Measurements from ENCODE around the gene NOS2. TPM values are rescaled to one million over a fixed set of nuclear protein-coding genes. Genes with fewer than 3 reads are reported as not detected.
A peak's percentile ranks its signal among the peaks of the same experiment; 100 is the strongest.
"Not testable (repeated sequence)": the region's sequence is repeated elsewhere in the genome, so short reads cannot be mapped to it uniquely, and the experiment has no call there.

Gene NOS2
- total and polyA plus RNA-seq, 5 donors = 0.02 to 0.09 (median 0.08) TPM; not detected in 2

GRCh38 chr17:27741361-27741861 lies 58.9 kb downstream of the NOS2 start:
- no peaks in the 10 kb centered on the region for H3K4me1 ChIP-seq (ENCODE audit: control insufficient read depth, insufficient read depth, low read length)
- H3K27me3 ChIP-seq (ENCODE audit: control insufficient read depth, insufficient read depth) = no peaks in the 10 kb centered on the region
- H3K27ac ChIP-seq (ENCODE audit: low read length) = no peak overlapping the region
- ATAC-seq = peak; percentile 52 to 71
- no peak for DNase-seq
- intact Hi-C loops (cut with DNase I) = no loop called here
- WGBS = 35% methylated on average over 9 of the region's 9 CpGs
- no peak overlapping the region for H3K4me3 ChIP-seq (ENCODE audit: low read length)
- no peaks in the 10 kb centered on the region for H3K9me3 ChIP-seq (ENCODE audit: control insufficient read depth, low read length)

- 74% methylated on average over 5 of the region's 5 CpGs for WGBS
- H3K9me3 ChIP-seq (ENCODE audit: control insufficient read depth, low read length); H3K4me1 ChIP-seq (ENCODE audit: control insufficient read depth, insufficient read depth, low read length); ATAC-seq; H3K27ac ChIP-seq (ENCODE audit: low read length); H3K4me3 ChIP-seq (ENCODE audit: low read length); intact Hi-C loops (cut with DNase I); DNase-seq; H3K27me3 ChIP-seq (ENCODE audit: control insufficient read depth, insufficient read depth): not testable (repeated sequence)
These were observed 59.8 kb downstream of the NOS2 start for GRCh38 chr17:27740541-27740940.

DNA sequence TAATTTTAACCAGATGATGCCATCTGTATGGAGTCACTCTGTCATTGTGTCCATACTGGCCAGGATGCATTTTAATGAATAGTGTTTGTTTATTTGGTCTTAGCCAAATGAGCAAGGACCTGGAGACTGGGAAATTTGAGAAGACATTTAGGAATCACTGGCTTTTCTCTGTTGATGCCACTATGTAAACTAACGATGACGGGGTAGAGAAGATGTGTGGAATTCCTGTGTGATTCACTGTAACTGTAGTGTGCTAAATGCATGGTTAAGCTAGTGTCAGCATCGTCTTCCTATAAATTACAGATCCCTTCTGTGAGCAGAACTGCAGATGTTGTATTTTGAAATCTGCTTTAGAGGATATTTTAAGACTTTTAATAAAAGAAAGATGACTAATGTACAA lies 66.6 kb downstream of the NOS2 start:
- Histone ChIP-seq H3K9me3 (ENCODE audit: control insufficient read depth, low read length) (no peaks in the 10 kb centered on the region), H3K4me1 (ENCODE audit: control insufficient read depth, insufficient read depth, low read length) (no peaks in the 10 kb centered on the region), H3K27me3 (ENCODE audit: control insufficient read depth, insufficient read depth) (no peaks in the 10 kb centered on the region), H3K27ac (ENCODE audit: low read length) (no peak overlapping the region), H3K4me3 (ENCODE audit: low read length) (no peak overlapping the region)
- ATAC-seq = no peak
- 43% methylated on average over 3 of the region's 3 CpGs for WGBS
- intact Hi-C loops (cut with DNase I) = no loop called here
- DNase-seq = no peak

DNA sequence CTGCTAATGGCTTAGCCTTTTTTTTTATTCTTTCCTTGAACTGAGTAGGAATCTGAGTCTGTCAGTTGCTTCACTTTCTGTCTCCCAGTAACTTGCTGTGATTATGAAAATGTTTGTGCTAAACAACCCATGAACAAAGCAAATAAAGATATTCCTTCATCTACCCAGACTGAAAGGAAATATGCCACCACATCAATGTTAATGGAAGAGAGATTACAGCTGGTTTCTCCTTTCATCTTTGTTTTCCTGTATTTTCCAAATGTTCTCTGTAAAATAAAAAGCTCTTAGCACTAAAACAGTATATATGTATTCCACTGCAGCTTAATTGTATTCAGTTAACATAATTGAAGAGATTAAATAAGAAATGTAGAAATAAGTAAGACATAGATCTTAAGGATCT lies 67.6 kb downstream of the NOS2 start:
- H3K27me3 ChIP-seq (ENCODE audit: control insufficient read depth, insufficient read depth); intact Hi-C loops (cut with DNase I); ATAC-seq; H3K4me3 ChIP-seq (ENCODE audit: low read length); H3K9me3 ChIP-seq (ENCODE audit: control insufficient read depth, low read length); H3K27ac ChIP-seq (ENCODE audit: low read length); DNase-seq; H3K4me1 ChIP-seq (ENCODE audit: control insufficient read depth, insufficient read depth, low read length): not testable (repeated sequence)

DNA sequence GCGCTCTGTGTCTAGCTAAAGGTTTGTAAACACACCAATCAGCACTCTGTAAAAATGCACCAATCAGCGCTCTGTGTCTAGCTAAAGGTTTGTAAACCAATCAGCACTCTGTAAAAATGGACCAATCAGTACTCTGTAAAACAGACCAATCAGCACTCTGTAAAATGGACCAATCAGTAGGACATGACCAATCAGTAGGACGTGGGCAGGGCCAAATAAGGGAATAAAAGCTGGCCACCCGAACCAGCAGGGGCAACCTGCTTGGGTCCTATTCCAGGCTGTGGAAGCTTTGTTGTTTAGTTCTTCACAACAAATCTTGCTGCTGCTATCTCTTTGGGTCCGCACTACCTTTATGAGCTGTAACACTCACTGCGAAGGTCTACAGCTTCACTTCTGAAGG lies 74.3 kb downstream of the NOS2 start:
- WGBS = 88% methylated on average over 6 of the region's 6 CpGs
- not testable (repeated sequence) for ATAC-seq

GRCh38 chr17:27721797-27722196 lies 78.5 kb downstream of the NOS2 start:
- ATAC-seq = no peak
- H3K27me3 ChIP-seq (ENCODE audit: control insufficient read depth, insufficient read depth) = no peaks in the 10 kb centered on the region
- no peaks in the 10 kb centered on the region for H3K4me1 ChIP-seq (ENCODE audit: control insufficient read depth, insufficient read depth, low read length)
- no peak overlapping the region for H3K27ac ChIP-seq (ENCODE audit: low read length)
- no peak overlapping the region for H3K4me3 ChIP-seq (ENCODE audit: low read length)
- H3K9me3 ChIP-seq (ENCODE audit: control insufficient read depth, low read length) = no peaks in the 10 kb centered on the region
- no peak for DNase-seq
- 63% methylated on average over 3 of the region's 3 CpGs for WGBS
- intact Hi-C loops (cut with DNase I) = no loop called here

More for the DNA sequence above, 74.3 kb downstream of the NOS2 start:
- DNase-seq; intact Hi-C loops (cut with DNase I); H3K27ac ChIP-seq (ENCODE audit: low read length); H3K4me1 ChIP-seq (ENCODE audit: control insufficient read depth, insufficient read depth, low read length); H3K9me3 ChIP-seq (ENCODE audit: control insufficient read depth, low read length); H3K27me3 ChIP-seq (ENCODE audit: control insufficient read depth, insufficient read depth); H3K4me3 ChIP-seq (ENCODE audit: low read length): not testable (repeated sequence)

Other genes with a start within 250 kb of the NOS2 start
- gene LGALS9, start 169.3 kb downstream of the NOS2 start, total RNA-seq = 10 to 100 TPM in 3 of 4 donors, 1 to 10 TPM in 1; 8.9 to 30.5 (median 22.9) TPM
- gene LGALS9, start 169.3 kb downstream of the NOS2 start, polyA plus RNA-seq = 13.8 TPM
- 10 to 100 TPM in 1 of 4 donors, 1 to 10 TPM in 3; 9.0 to 14.4 (median 9.9) TPM for gene LYRM9, start 92.8 kb upstream of the NOS2 start, total RNA-seq
- 20.8 TPM for gene LYRM9, start 92.8 kb upstream of the NOS2 start, polyA plus RNA-seq
- gene NLK, start 242.1 kb upstream of the NOS2 start, total RNA-seq = 10 to 100 TPM; 21.4 to 28.1 (median 24.7) TPM
- 11.7 TPM for gene NLK, start 242.1 kb upstream of the NOS2 start, polyA plus RNA-seq

Measured in right cardiac atrium (tissue), 5 donors.